ENCODE data around the gene ACSM6. TPM values are rescaled to one million over a fixed set of nuclear protein-coding genes. Genes with fewer than 3 reads are reported as not detected.

The ACSM6 gene, protein sequence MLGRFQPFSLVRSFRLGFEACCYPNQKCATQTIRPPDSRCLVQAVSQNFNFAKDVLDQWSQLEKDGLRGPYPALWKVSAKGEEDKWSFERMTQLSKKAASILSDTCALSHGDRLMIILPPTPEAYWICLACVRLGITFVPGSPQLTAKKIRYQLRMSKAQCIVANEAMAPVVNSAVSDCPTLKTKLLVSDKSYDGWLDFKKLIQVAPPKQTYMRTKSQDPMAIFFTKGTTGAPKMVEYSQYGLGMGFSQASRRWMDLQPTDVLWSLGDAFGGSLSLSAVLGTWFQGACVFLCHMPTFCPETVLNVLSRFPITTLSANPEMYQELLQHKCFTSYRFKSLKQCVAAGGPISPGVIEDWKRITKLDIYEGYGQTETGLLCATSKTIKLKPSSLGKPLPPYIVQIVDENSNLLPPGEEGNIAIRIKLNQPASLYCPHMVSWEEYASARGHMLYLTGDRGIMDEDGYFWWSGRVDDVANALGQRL
- total RNA-seq, result not detected

DNA sequence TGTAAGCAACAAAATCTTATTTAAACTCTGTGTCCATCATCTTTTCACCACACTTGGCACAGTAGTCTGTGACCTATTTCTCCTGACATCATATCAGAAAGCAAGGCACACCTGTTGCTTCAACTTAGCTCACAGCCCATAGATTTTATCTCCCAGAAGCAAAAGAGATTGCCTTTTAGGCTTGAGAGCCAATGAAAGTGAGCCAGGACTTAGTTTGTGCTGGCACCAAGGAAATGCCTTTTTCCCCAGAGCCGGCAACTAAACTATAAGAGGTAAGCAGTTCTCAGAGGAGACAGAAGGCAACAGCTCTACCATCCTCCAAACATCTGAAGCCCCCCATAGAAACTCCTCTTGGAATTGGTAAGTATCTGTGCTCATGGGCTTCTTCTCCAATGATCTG, at the start of gene ACSM6:
TSS of gene ACSM6 (plus strand) at position 295 of the 400 bp plus-strand sequence. CDS start 248 bp downstream, outside the sequence.
- no peaks in the 10 kb centered on the region for H3K27me3 ChIP-seq
- no peak within 1 kb of the TSS for H3K27ac ChIP-seq
- in situ Hi-C loops (cut with MboI; ENCODE audit: low sequenced_read_pairs in 4 of 4), result no loop called here
- H3K4me3 ChIP-seq, result no peak within 1 kb of the TSS
- H3K9me3 ChIP-seq, result no peaks in the 10 kb centered on the region
- no peaks in the 10 kb centered on the region for H3K4me1 ChIP-seq
- DNase-seq, result no peak
- intact Hi-C loops (cut with DNase I; ENCODE audit: low total_unique reads), result no loop called here
- H3K36me3 ChIP-seq, result no peaks in the 10 kb centered on the region
- TF ChIP-seq, protein P1, sequence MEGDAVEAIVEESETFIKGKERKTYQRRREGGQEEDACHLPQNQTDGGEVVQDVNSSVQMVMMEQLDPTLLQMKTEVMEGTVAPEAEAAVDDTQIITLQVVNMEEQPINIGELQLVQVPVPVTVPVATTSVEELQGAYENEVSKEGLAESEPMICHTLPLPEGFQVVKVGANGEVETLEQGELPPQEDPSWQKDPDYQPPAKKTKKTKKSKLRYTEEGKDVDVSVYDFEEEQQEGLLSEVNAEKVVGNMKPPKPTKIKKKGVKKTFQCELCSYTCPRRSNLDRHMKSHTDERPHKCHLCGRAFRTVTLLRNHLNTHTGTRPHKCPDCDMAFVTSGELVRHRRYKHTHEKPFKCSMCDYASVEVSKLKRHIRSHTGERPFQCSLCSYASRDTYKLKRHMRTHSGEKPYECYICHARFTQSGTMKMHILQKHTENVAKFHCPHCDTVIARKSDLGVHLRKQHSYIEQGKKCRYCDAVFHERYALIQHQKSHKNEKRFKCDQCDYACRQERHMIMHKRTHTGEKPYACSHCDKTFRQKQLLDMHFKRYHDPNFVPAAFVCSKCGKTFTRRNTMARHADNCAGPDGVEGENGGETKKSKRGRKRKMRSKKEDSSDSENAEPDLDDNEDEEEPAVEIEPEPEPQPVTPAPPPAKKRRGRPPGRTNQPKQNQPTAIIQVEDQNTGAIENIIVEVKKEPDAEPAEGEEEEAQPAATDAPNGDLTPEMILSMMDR (IDR thresholded peaks at IDR 0.05 in 4 of 5, conservative IDR thresholded peaks at IDR 0.05 in 1 of 5), result no peak
- TF ChIP-seq POLR2A (IDR thresholded peaks at IDR 0.05), result no peak
- no peak for ATAC-seq

DNA sequence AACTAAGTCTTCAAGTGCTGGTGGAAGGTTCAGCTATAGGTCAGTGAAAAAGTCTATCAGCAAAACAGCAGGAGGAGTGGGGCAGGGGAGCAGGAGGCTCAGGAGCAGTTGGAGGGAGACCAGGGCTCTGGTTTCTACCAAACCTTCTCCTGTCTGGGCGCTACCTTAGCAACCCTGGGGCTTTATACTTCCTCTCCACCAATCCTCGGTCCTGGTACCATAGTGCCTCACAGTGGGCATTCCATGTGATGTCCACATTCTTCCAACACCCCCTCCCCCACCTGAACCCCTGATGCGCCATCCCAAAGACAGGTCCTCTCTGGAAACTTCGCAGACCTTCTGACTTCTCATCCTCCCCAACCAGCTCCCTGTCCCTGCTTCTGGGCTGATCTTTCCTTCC, 25.3 kb upstream of the ACSM6 start:
- in situ Hi-C loops (cut with MboI; ENCODE audit: low sequenced_read_pairs in 4 of 4), result no loop called here

DNA sequence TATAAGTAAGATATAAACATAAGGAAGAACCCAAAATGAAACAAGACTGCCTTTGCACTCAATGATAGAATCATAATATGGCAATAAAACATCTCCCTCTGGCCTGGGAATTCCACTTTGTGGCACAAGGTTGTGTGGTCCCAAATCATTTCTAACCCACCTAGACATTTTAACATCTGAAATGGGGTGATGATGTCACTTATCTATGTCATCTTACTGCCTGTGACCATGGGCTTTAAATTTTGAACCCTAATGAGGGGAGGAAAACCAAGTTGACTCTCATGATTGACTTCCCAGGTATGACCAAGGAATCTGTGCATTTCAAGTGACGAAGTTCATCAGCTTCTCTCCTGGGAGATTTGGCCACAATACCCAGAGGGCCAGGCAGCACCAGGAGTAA, 24.5 kb upstream of the ACSM6 start:
- Histone ChIP-seq H3K27me3 (no peaks in the 10 kb centered on the region), H3K4me1 (no peaks in the 10 kb centered on the region), H3K27ac (no peak overlapping the region), H3K9me3 (no peaks in the 10 kb centered on the region), H3K36me3 (no peaks in the 10 kb centered on the region), H3K4me3 (no peak overlapping the region)
- TF ChIP-seq, protein P1 (IDR thresholded peaks at IDR 0.05 in 4 of 5, conservative IDR thresholded peaks at IDR 0.05 in 1 of 5), result no peak
- TF ChIP-seq POLR2A (IDR thresholded peaks at IDR 0.05), result no peak
- ATAC-seq, result no peak
- in situ Hi-C loops (cut with MboI; ENCODE audit: low sequenced_read_pairs in 4 of 4) (no loop called here), intact Hi-C loops (cut with DNase I; ENCODE audit: low total_unique reads) (no loop called here)
- DNase-seq, result no peak

More for the DNA sequence above, 25.3 kb upstream of the ACSM6 start:
- ATAC-seq, result no peak
- Histone ChIP-seq H3K27me3 (no peaks in the 10 kb centered on the region), H3K4me3 (no peak overlapping the region), H3K27ac (no peak overlapping the region), H3K9me3 (no peaks in the 10 kb centered on the region), H3K36me3 (no peaks in the 10 kb centered on the region), H3K4me1 (no peaks in the 10 kb centered on the region)
- TF ChIP-seq POLR2A (IDR thresholded peaks at IDR 0.05), result no peak
- TF ChIP-seq, protein P1 (IDR thresholded peaks at IDR 0.05 in 4 of 5, conservative IDR thresholded peaks at IDR 0.05 in 1 of 5), result no peak
- DNase-seq, result no peak
- intact Hi-C loops (cut with DNase I; ENCODE audit: low total_unique reads), result no loop called here

DNA sequence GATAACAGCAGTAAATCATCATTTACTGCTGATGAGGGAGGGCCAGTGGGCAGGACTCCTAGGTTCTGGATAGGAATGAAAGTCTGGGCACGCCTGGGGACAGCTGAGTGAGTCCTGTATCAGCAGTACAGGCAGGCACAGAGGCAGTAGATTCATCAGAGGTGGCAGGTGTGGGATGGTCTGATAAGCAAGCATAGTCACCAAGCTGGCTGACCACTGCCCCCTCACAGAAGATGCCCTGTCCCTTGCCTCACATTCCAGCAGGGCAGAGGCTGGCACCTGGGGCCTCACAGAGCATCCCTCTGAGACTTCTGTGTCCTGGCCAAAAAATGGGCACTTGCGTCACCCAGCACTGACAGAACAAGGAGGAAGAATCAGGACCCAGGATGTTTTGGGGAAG, 23.2 kb upstream of the ACSM6 start:
- Histone ChIP-seq H3K9me3 (no peaks in the 10 kb centered on the region), H3K36me3 (no peaks in the 10 kb centered on the region), H3K27me3 (no peaks in the 10 kb centered on the region), H3K4me3 (no peak overlapping the region), H3K27ac (no peak overlapping the region), H3K4me1 (no peaks in the 10 kb centered on the region)
- DNase-seq, result no peak
- ATAC-seq, result no peak
- in situ Hi-C loops (cut with MboI; ENCODE audit: low sequenced_read_pairs in 4 of 4) (no loop called here), intact Hi-C loops (cut with DNase I; ENCODE audit: low total_unique reads) (no loop called here)
- TF ChIP-seq POLR2A (IDR thresholded peaks at IDR 0.05), result no peak
- TF ChIP-seq, protein P1 (IDR thresholded peaks at IDR 0.05 in 4 of 5, conservative IDR thresholded peaks at IDR 0.05 in 1 of 5), result no peak
